Measurements from ENCODE around the gene ARVCF. TPM values are rescaled to one million over a fixed set of nuclear protein-coding genes. Genes with fewer than 3 reads are reported as not detected.
"Not testable (repeated sequence)": the region's sequence is repeated elsewhere in the genome, so short reads cannot be mapped to it uniquely, and the experiment has no call there.

Gene ARVCF
- total RNA-seq, 1 donor from 2014 or later = 26.8 TPM

- ATAC-seq (no peak), DNase-seq (no peak)
- intact Hi-C loops (cut with micrococcal nuclease) = no loop called here
These were observed 80.1 kb downstream of the ARVCF start for GRCh38 chr22:19936513-19936912.

- ATAC-seq; intact Hi-C loops (cut with micrococcal nuclease); DNase-seq: not testable (repeated sequence)
These were observed 81.4 kb downstream of the ARVCF start for GRCh38 chr22:19935123-19935718.

- intact Hi-C loops (cut with micrococcal nuclease) = no loop called here
- DNase-seq (no peak), ATAC-seq (no peak)
These were observed 83.0 kb downstream of the ARVCF start for GRCh38 chr22:19933341-19934241.

GRCh38 chr22:19932367-19933206, 84.0 kb downstream of the ARVCF start:
- intact Hi-C loops (cut with micrococcal nuclease) = no loop called here
- DNase-seq (peak; percentile 47), ATAC-seq (peak; percentile 75)

GRCh38 chr22:19931514-19931913, 85.1 kb downstream of the ARVCF start:
- ATAC-seq = no peak

GRCh38 chr22:19930551-19931486, 85.8 kb downstream of the ARVCF start:
- DNase-seq (no peak), ATAC-seq (no peak)
- intact Hi-C loops (cut with micrococcal nuclease) = no loop called here

More at GRCh38 chr22:19931514-19931913, 85.1 kb downstream of the ARVCF start:
- DNase-seq = no peak
- intact Hi-C loops (cut with micrococcal nuclease) = no loop called here

- intact Hi-C loops (cut with micrococcal nuclease) = no loop called here
- ATAC-seq (no peak), DNase-seq (no peak)
These were observed 86.8 kb downstream of the ARVCF start for GRCh38 chr22:19929586-19930550.

- ATAC-seq (no peak), DNase-seq (no peak)
- intact Hi-C loops (cut with micrococcal nuclease) = no loop called here
These were observed 88.4 kb downstream of the ARVCF start for GRCh38 chr22:19928207-19928606.

GRCh38 chr22:19927696-19928095, 88.9 kb downstream of the ARVCF start:
- no peak for ATAC-seq
- no peak for DNase-seq
- intact Hi-C loops (cut with micrococcal nuclease) = no loop called here

GRCh38 chr22:19926028-19926427, 90.6 kb downstream of the ARVCF start:
- intact Hi-C loops (cut with micrococcal nuclease); ATAC-seq; DNase-seq: not testable (repeated sequence)

- intact Hi-C loops (cut with micrococcal nuclease) = no loop called here
- ATAC-seq = no peak
- no peak for DNase-seq
These were observed 92.6 kb downstream of the ARVCF start for GRCh38 chr22:19923914-19924513.

- ATAC-seq (no peak), DNase-seq (no peak)
- intact Hi-C loops (cut with micrococcal nuclease) = no loop called here
These were observed 95.0 kb downstream of the ARVCF start for GRCh38 chr22:19921544-19922081.

Small RNAs within 50 kb of the gene (microRNA-seq; reads per million reads assigned to microRNA genes)
- gene MIR185 (ENCODE audit: borderline number of aligned reads) = 876 reads per million, percentile 74 among the genes with 10 or more reads in this experiment
- not detected for gene MIR4761 (ENCODE audit: borderline number of aligned reads)

Other genes starting within 250 kb of the ARVCF start
- gene GNB1L, start 161.9 kb downstream of the ARVCF start, total RNA-seq = 3.4 TPM
- 8.0 TPM for gene RTL10, start 161.9 kb downstream of the ARVCF start, total RNA-seq
- gene COMT, start 75.1 kb downstream of the ARVCF start, total RNA-seq = 83.4 TPM
- 42.4 TPM for gene TXNRD2, start 75.0 kb downstream of the ARVCF start, total RNA-seq
- 71.5 TPM for gene TANGO2, start 4.3 kb upstream of the ARVCF start, total RNA-seq
- gene DGCR8, start 63.4 kb upstream of the ARVCF start, total RNA-seq = 17.7 TPM
- gene RANBP1, start 99.3 kb upstream of the ARVCF start, total RNA-seq = 36.6 TPM
- gene TRMT2A, start 100.4 kb upstream of the ARVCF start, total RNA-seq = 28.5 TPM
- 51.6 TPM for gene ZDHHC8, start 115.0 kb upstream of the ARVCF start, total RNA-seq
- gene CCDC188, start 134.2 kb upstream of the ARVCF start, total RNA-seq = 0.27 TPM